D721Med (cell line): ENCODE measurements around the gene KCNMB1.
"Not testable (repeated sequence)": the region's sequence is repeated elsewhere in the genome, so short reads cannot be mapped to it uniquely, and the experiment has no call there.

Source experiments
- DNase-seq: peaks from one replicate; pipeline ENCODE4 v3.0.0; 2011; ENCODE audit warnings: low spot score; ENCODE audit not compliant: insufficient read length
- FAIRE-seq: peaks from 2 replicates; lab custom pipeline; 2011; peaks lifted over from hg19 to GRCh38; lab: Jason Lieb, UNC
- TF ChIP-seq, protein P1 (sequence below): IDR thresholded peaks from 2 replicates; pipeline ENCODE4 v1.5.1; 2012; ENCODE audit warnings: mild to moderate bottlenecking, control low read depth; ENCODE audit not compliant: insufficient read depth; ENCODE audit errors: missing control alignments

KCNMB1 gene

DNA sequence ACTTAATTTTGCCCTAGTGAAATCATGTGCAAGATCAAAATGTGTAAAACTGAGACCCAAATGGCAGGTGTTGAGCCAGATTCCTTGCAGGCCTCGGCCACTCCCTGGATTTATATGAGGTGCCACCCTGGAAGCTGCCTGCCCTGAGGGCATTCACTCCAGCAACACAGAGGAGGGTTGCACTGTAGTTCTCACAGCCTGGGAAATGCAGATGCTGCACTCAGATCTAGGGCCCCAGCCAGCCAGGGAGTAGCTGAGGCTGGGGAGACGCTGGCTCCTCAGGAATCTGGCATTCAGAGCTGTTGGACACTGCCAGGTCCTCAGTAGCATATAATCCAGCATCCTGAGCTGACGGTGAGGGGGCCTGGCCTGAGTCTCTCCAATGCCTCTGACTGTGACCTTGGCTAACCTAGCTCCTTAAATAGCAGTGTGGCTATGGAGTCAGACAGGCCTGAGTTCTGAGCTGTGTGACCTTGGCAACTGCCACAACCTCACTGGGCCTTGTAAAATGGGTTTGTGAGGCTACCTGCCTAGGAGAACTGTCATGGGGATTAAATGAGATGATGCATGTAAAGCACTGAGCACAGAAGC is 8.7 kb downstream of the KCNMB1 start:
- TF ChIP-seq, protein P1, sequence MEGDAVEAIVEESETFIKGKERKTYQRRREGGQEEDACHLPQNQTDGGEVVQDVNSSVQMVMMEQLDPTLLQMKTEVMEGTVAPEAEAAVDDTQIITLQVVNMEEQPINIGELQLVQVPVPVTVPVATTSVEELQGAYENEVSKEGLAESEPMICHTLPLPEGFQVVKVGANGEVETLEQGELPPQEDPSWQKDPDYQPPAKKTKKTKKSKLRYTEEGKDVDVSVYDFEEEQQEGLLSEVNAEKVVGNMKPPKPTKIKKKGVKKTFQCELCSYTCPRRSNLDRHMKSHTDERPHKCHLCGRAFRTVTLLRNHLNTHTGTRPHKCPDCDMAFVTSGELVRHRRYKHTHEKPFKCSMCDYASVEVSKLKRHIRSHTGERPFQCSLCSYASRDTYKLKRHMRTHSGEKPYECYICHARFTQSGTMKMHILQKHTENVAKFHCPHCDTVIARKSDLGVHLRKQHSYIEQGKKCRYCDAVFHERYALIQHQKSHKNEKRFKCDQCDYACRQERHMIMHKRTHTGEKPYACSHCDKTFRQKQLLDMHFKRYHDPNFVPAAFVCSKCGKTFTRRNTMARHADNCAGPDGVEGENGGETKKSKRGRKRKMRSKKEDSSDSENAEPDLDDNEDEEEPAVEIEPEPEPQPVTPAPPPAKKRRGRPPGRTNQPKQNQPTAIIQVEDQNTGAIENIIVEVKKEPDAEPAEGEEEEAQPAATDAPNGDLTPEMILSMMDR = no peak
- FAIRE-seq (no peak), DNase-seq (no peak)

DNA sequence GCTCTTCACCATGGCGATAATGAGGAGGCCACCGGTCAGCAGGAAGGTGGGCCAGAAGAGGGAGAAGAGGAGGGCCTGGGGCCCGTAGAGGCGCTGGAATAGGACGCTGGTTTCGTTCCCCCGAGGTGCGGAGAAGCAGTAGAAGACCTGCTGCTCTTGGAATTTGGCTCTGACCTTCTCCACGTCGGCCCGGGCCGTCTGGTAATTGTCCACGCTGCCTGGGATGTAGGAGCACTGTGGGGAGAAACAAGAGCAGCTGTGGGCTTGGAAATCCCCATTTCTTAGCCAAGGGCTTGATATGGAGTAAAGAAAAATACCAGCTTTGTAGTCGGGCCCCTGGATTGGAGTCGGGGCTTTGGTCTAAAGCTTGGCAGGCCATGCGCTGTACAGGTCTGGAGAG is 10.4 kb downstream of the KCNMB1 start:
- TF ChIP-seq, protein P1 = no peak
- no peak for DNase-seq
- no peak for FAIRE-seq

DNA sequence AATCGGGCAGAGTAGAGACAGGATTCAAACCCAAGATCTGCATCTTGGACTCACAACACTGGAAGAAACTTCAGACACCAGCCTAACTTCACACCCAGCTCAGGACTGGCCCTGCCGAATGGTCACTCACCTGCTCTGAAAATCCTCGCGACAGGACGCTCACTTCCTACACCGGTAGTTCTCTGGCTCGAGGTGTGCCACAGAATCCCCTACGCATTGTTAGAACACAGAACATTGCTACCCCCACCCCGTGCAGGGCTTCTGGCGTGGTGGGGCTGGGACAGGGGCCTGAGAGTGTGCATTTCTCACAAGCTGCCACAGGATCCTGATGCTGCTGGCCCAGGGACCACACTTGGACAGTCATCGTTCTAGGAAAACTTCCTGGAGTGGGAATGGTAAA is 12.1 kb downstream of the KCNMB1 start:
- TF ChIP-seq, protein P1 = no peak
- no peak for FAIRE-seq
- DNase-seq = no peak

DNA sequence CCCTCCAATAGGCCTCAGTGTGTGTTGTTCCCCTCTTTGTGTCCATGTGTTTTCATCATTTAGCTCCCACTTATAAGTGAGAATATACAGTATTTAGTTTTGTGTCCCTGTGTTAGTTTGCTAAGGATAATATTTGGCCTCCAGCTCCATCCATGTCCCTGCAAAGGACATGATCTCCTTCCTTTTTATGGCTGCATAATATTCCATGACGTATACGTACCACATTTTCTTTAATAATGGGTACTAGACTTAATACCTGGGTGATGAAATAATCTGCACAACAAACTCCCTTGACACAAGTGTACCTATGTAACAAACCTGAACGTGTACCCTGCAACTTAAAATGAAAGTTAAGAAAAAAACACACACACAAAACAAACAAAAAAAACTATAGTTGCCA is 12.6 kb downstream of the KCNMB1 start:
- DNase-seq, FAIRE-seq: not testable (repeated sequence)

DNA sequence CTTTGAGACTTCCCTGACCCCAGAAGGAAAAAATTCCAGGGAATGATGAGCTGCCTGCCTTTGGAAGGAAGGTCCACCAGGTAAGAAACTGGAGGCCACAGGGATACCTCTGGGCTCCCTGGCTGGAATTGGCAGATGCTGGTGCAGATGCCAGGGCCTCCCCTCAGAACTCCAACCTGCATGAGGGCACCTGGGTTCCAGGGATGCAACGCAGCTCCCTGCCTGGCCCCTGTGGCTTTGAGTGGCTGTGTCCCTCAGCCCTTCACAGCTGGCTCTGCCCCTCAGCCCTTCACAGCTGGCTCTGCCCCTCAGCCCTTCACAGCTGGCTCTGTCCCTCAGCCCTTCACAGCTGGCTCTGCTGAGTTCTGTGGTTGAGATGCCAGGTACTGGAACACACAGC is 13.9 kb downstream of the KCNMB1 start:
- TF ChIP-seq, protein P1 = no peak
- FAIRE-seq (no peak), DNase-seq (no peak)

DNA sequence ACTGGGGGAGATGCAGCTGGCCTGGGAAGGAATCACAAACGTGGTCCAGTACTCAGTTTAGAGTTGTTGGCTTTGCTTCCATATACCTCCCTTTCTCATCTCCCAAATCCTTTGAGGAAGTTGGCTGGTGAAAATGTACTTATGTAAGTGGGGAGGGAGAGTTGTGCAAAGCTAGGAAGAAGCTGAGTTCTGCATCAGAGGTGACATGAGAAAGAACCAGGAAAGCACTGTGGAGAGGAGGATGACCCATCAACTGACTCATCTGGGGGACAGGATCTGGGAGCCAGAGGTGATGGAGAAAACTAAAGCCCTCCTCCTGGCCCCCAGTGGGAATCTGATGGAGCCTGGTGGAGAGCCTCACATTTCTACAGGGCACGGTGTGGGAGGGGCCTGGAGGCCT is 16.2 kb downstream of the KCNMB1 start:
- FAIRE-seq = no peak
- no peak for DNase-seq
- TF ChIP-seq, protein P1 = no peak

DNA sequence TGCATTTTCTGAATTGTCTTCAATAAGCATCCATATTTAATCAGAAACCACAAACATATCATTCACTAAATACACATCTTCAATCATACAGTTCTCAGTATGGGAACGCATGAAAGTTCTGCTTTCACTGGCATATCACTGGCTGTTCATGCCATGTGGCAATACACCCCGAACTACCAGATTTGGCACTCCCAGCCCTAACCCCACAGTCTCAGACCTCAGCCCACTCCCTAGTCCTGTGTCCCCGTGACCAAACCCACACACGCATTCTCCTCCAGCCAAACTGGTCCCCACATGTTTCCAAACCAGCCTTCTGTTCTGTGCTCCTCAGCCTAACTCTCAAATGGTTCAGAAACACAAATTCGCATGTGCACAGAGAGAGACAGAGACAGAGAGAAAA is 20.6 kb downstream of the KCNMB1 start:
- TF ChIP-seq, protein P1 = no peak

DNA sequence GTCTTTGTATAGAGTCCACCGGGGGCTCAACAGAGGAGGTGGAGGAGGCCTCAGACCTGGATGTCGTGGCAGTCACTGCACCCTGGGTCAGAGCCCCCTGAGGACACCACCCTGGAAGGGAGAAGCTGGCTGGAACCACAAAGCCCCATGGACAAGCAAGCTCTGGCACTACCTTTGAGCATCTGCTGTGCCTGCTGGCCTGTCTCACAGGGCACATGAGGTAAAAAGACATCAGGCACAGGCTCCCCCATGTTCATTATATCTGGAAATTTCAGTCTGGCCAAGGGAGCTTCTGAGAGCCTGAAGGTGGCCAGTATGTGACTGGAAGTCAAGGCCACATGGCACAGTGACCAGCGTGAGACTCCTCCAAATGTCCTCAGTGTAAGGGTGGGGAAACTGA is 22.9 kb downstream of the KCNMB1 start:
- TF ChIP-seq, protein P1 = no peak
- FAIRE-seq (no peak), DNase-seq (no peak)

More for the DNA sequence above, 20.6 kb downstream of the KCNMB1 start:
- no peak for FAIRE-seq
- DNase-seq = no peak
